HCT116 (cell line): ENCODE measurements around the gene GRPR. TPM values are rescaled to one million over a fixed set of nuclear protein-coding genes. Genes with fewer than 3 reads are reported as not detected.

ENCODE experiments used
- ATAC-seq: fragments of 200-7000 bp; cut with Tn5 transposase; 2 replicates; pipeline ENCODE4 v1.9.1; 2020; ENCODE audit warnings: mild to moderate bottlenecking, moderate library complexity
- BruUV-seq: library from RNA; stranded (reverse); fragments of 400-500 nt; replicated peaks from 2 replicates; lab custom pipeline; 2021; lab: Mats Ljungman, UMichigan
- CTCF ChIA-PET: fragments of 300-600 bp; sonication (Branson Sonifier 250); formaldehyde crosslinking; loops from one replicate; lab custom pipeline; 2021; ENCODE audit warnings: antibody characterized with exemption; lab: Charles Lee
- POLR2A ChIA-PET: fragments of 300-600, 350-600 bp; sonication (Branson Sonifier 250); formaldehyde crosslinking; loops from one replicate; lab custom pipeline; 2021; ENCODE audit warnings: antibody characterized with exemption; lab: Charles Lee
- RAD21 ChIA-PET, 2 experiments: fragments of 300-600 bp; sonication (Branson Sonifier 250); formaldehyde crosslinking; loops; one replicate each; lab custom pipeline; 2023; ENCODE audit warnings: low total read pairs in 2 of 2; ENCODE audit not compliant: uncharacterized antibody in 2 of 2, unreplicated experiment in 2 of 2, low non-redundant PET in 1 of 2; lab: Charles Lee
- DNase-seq: peaks from one replicate; pipeline ENCODE4 v3.0.0-alpha.2; 2010; ENCODE audit warnings: low read depth, low spot score
- H2AFZ ChIP-seq: fragments of 200-600 bp; shearing (Covaris generic), sonication (generic); 2 replicates; pipeline ENCODE4 v1.6.1; 2017; ENCODE audit warnings: low read depth, mixed run types, mixed read lengths, antibody characterized with exemption, low read length; ENCODE audit not compliant: poor library complexity, severe bottlenecking
- H3K27ac ChIP-seq: 2 replicates; pipeline ENCODE4 v1.5.1; 2012; ENCODE audit warnings: low read depth, low read length
- H3K27me3 ChIP-seq: fragments of 200-600 bp; sonication (generic); 2 replicates; pipeline ENCODE4 v1.6.1; 2016; ENCODE audit warnings: mixed run types, low read length, mixed read lengths; ENCODE audit not compliant: insufficient read depth
- H3K36me3 ChIP-seq, 2 experiments: fragments of 200-500 bp in 1 of 2; fragments of 200-600 bp in 1 of 2; sonication (Bioruptor generic) in 1 of 2; sonication (generic) in 1 of 2; 2 replicates each; pipeline versions ENCODE4 v1.5.1 to v1.6.1; 2014 to 2016; ENCODE audit warnings: low read length in 2 of 2, inconsistent platforms in 1 of 2, mixed read lengths in 1 of 2, mixed run types in 1 of 2; ENCODE audit not compliant: insufficient read depth in 2 of 2, control insufficient read depth in 1 of 2
- H3K4me1 ChIP-seq, 2 experiments: fragments of 200-600 bp in 1 of 2; sonication (generic) in 1 of 2; 2 replicates each; pipeline versions ENCODE4 v1.5.1 to v1.6.1; 2012 to 2017; ENCODE audit warnings: low read length in 2 of 2, inconsistent platforms in 1 of 2, mild to moderate bottlenecking in 1 of 2, mixed read lengths in 1 of 2, mixed run types in 1 of 2, moderate library complexity in 1 of 2; ENCODE audit not compliant: insufficient read depth in 2 of 2, control insufficient read depth in 1 of 2
- H3K4me2 ChIP-seq: fragments of 200-600 bp; sonication (generic); 2 replicates; pipeline ENCODE4 v1.6.1; 2017; ENCODE audit warnings: mixed run types, low read length, mixed read lengths
- H3K4me3 ChIP-seq, 2 experiments: fragments of 200-600 bp in 1 of 2; sonication (generic) in 1 of 2; replicated peaks in 1 of 2; 2 replicates each; pipeline ENCODE4 v1.5.1; 2011 to 2016; ENCODE audit warnings: low read length in 2 of 2, control low read depth in 1 of 2, low read depth in 1 of 2, mild to moderate bottlenecking in 1 of 2, mixed read lengths in 1 of 2, mixed run types in 1 of 2
- H3K79me2 ChIP-seq: fragments of 200-600 bp; sonication (generic); 2 replicates; pipeline ENCODE4 v1.6.1; 2017; ENCODE audit warnings: mild to moderate bottlenecking, mixed run types, low read length, moderate library complexity, mixed read lengths; ENCODE audit not compliant: insufficient read depth
- H3K9ac ChIP-seq: fragments of 200-600 bp; sonication (generic); 2 replicates; pipeline ENCODE4 v1.6.1; 2016; ENCODE audit warnings: low read length, mixed read lengths
- H3K9me2 ChIP-seq: fragments of 200-600 bp; sonication (generic), shearing (Covaris generic); 2 replicates; pipeline ENCODE4 v1.6.1; 2017; ENCODE audit warnings: mixed run types, mild to moderate bottlenecking, moderate library complexity; ENCODE audit not compliant: insufficient read depth
- H3K9me3 ChIP-seq, 2 experiments: fragments of 200-500 bp in 1 of 2; fragments of 200-600 bp in 1 of 2; sonication (Bioruptor generic) in 1 of 2; sonication (generic) in 1 of 2; 2 replicates each; pipeline ENCODE4 v1.6.1; 2014 to 2017; ENCODE audit warnings: low read length in 2 of 2, mixed read lengths in 2 of 2, inconsistent platforms in 1 of 2, low read depth in 1 of 2, mild to moderate bottlenecking in 1 of 2, mixed run types in 1 of 2, moderate library complexity in 1 of 2; ENCODE audit not compliant: control insufficient read depth in 1 of 2, insufficient read depth in 1 of 2
- H4K20me1 ChIP-seq: fragments of 200-600 bp; sonication (generic), shearing (Covaris generic); 2 replicates; pipeline ENCODE4 v1.6.1; 2017; ENCODE audit warnings: mixed run types, mild to moderate bottlenecking, moderate library complexity; ENCODE audit not compliant: insufficient read depth
- CEBPB ChIP-seq: IDR thresholded peaks from 2 replicates; pipeline ENCODE4 v1.6.1; 2012; ENCODE audit warnings: low read depth
- CTCF ChIP-seq, 3 experiments: fragments of 200-600 bp in 1 of 3; sonication (generic) in 1 of 3; IDR thresholded peaks in 2 of 3; conservative IDR thresholded peaks in 1 of 3; 2 replicates each; pipeline ENCODE4 v1.5.1; 2012 to 2017; ENCODE audit warnings: low read depth in 2 of 3, low read length in 2 of 3, antibody characterized with exemption in 1 of 3, borderline replicate concordance in 1 of 3, control low read depth in 1 of 3, mild to moderate bottlenecking in 1 of 3, mixed read lengths in 1 of 3, mixed run types in 1 of 3, moderate library complexity in 1 of 3; ENCODE audit not compliant: insufficient read depth in 1 of 3
- EGR1 ChIP-seq: IDR thresholded peaks from 2 replicates; pipeline ENCODE4 v1.6.1; 2012; ENCODE audit warnings: low read depth
- EZH2 ChIP-seq: fragments of 200-600 bp; sonication (generic); IDR thresholded peaks from 2 replicates; pipeline ENCODE4 v1.6.1; 2017; ENCODE audit warnings: antibody characterized with exemption, mixed run types
- EZH2phosphoT487 ChIP-seq: fragments of 200-600 bp; IDR thresholded peaks from 2 replicates; pipeline ENCODE4 v1.6.1; 2018; ENCODE audit warnings: antibody characterized with exemption, borderline replicate concordance
- FOSL1 ChIP-seq: IDR thresholded peaks from 2 replicates; pipeline ENCODE4 v1.6.1; 2012; ENCODE audit warnings: low read depth
- JUND ChIP-seq: IDR thresholded peaks from 2 replicates; pipeline ENCODE4 v1.6.1; 2012
- MAX ChIP-seq: IDR thresholded peaks from 2 replicates; pipeline ENCODE4 v1.6.1; 2012
- RAD21 ChIP-seq: IDR thresholded peaks from 2 replicates; pipeline ENCODE4 v1.6.1; 2012; ENCODE audit warnings: low read depth, mild to moderate bottlenecking
- SP1 ChIP-seq: IDR thresholded peaks from 2 replicates; pipeline ENCODE4 v1.6.1; 2012; ENCODE audit warnings: low read depth
- SRF ChIP-seq: IDR thresholded peaks from 2 replicates; pipeline ENCODE4 v1.6.1; 2012; ENCODE audit warnings: low read depth
- ZFX ChIP-seq: fragments of 450-650 bp; IDR thresholded peaks from 2 replicates; pipeline ENCODE4 v1.6.1; 2017
- ZNF274 ChIP-seq: fragments of 200-500 bp; sonication (Bioruptor generic); IDR thresholded peaks from 2 replicates; pipeline ENCODE4 v1.6.1; 2014; ENCODE audit warnings: mild to moderate bottlenecking, low read depth, low read length, inconsistent platforms
- intact Hi-C: fragments of 100-400 bp; cut with micrococcal nuclease; formaldehyde crosslinking; loops from 2 replicates; pipeline ENCODE4 v1.10.0; 2022
- total RNA-seq: library from RNA; stranded (reverse); gene quantifications from one replicate; pipeline ENCODE4 v1.2.1, GENCODE V29; 2021; ENCODE audit not compliant: unreplicated experiment

GRPR gene
- total RNA-seq, 1 experiment from 2014 or later, result 0.15 TPM

GRCh38 chrX:16130707-16131106 is 7.3 kb downstream of the GRPR start:
- no TSS peak for BruUV-seq
- no peaks in the 10 kb centered on the region for H3K36me3 ChIP-seq
- no peaks in the 10 kb centered on the region for H3K4me1 ChIP-seq
- no peaks in the 10 kb centered on the region for H3K9me3 ChIP-seq
- TF ChIP-seq SRF (no peak), CEBPB (no peak), ZFX (no peak), FOSL1 (no peak), RAD21 (no peak), EZH2 (no peak), MAX (no peak), CTCF (IDR thresholded peaks at IDR 0.05 in 2 of 3, conservative IDR thresholded peaks at IDR 0.05 in 1 of 3; ENCODE audit: borderline replicate concordance in 1 of 3, insufficient read depth in 1 of 3, low read depth in 2 of 3, low read length in 2 of 3) (no peak), ZNF274 (no peak), EZH2phosphoT487 (no peak), SP1 (no peak), JUND (no peak), EGR1 (no peak)
- TF ChIP-seq, all 23 proteins: peak for 0
- Histone ChIP-seq H3K27ac (no peak overlapping the region), H3K9ac (no peak overlapping the region), H3K4me3 (no peak overlapping the region), H3K27me3 (no peaks in the 10 kb centered on the region), H3K4me2 (no peak overlapping the region), H2AFZ (no peak overlapping the region), H4K20me1 (no peaks in the 10 kb centered on the region), H3K79me2 (no peaks in the 10 kb centered on the region), H3K9me2 (no peaks in the 10 kb centered on the region)
- ChIA-PET RAD21 (no interaction called here), CTCF (no interaction called here), POLR2A (no interaction called here)
- DNase-seq (no peak), ATAC-seq (no peak)
- intact Hi-C loops, result no loop called here
